Measurements from ENCODE around the gene TWSG1. TPM values are rescaled to one million over a fixed set of nuclear protein-coding genes. Genes with fewer than 3 reads are reported as not detected.

Gene TWSG1
- total and polyA plus RNA-seq, 10 of the 15 experiments (the other 5 are each of a cell fraction or from before 2014, with no cell fraction given), result 11.1 to 45.1 (median 27.7) TPM

GRCh38 chr18:9380621-9381395, 46.2 kb downstream of the TWSG1 start:
- no peak overlapping the region for H3K4me3 ChIP-seq
- no peak for DNase-seq (ENCODE audit: low read depth, low spot score)
- no peaks in the 10 kb centered on the region for H3K79me2 ChIP-seq (ENCODE audit: control insufficient read depth, insufficient read depth, low read length)
- H3K9ac ChIP-seq (ENCODE audit: control insufficient read depth, insufficient read depth, low read length), result no peak overlapping the region
- no peak overlapping the region for H3K4me2 ChIP-seq (ENCODE audit: control insufficient read depth, insufficient read depth)
- in situ Hi-C loops (cut with MboI), result no loop called here
- ATAC-seq, result no peak
- ChIA-PET CTCF (no interaction called here), RAD21 (ENCODE audit: unreplicated experiment) (interaction anchor here (0.6 kb wide), 1 partner anchor 310 kb away, joined by 3 read pairs; no protein-coding TSS in a partner anchor), POLR2A (no interaction called here), SMC1A (ENCODE audit: uncharacterized antibody, unreplicated experiment) (interaction anchor here (0.5 to 1.3 kb wide), 4 partner anchors 25 to 392 kb away, joined by 3 to 4 read pairs (median 3); no protein-coding TSS in a partner anchor)
- no peak for FAIRE-seq
- H3K27me3 ChIP-seq (replicated peaks in 1 of 2; ENCODE audit: control insufficient read depth in 2 of 2, insufficient read depth in 2 of 2, low read length in 1 of 2), result no peaks in the 10 kb centered on the region
- H3K4me1 ChIP-seq (ENCODE audit: control insufficient read depth, insufficient read depth, low read length), result no peaks in the 10 kb centered on the region
- 92% methylated on average over 4 of the region's 4 CpGs for WGBS (ENCODE audit: insufficient coverage, insufficient replicate concordance, low lambda C conversion rate, missing lambda C conversion rate)
- BruUV-seq (replicated peaks), result no TSS peak
- intact Hi-C loops (cut with micrococcal nuclease; ENCODE audit: unreplicated experiment), result no loop called here
- H4K20me1 ChIP-seq (ENCODE audit: control insufficient read depth, insufficient read depth), result no peaks in the 10 kb centered on the region
- no peak overlapping the region for H3K27ac ChIP-seq (ENCODE audit: control insufficient read depth, insufficient read depth)
- H3K9me3 ChIP-seq (replicated peaks; ENCODE audit: control insufficient read depth, insufficient read depth, low read length), result no peaks in the 10 kb centered on the region
- no peak overlapping the region for H2AFZ ChIP-seq (ENCODE audit: control insufficient read depth, low read depth, low read length)
- H3K36me3 ChIP-seq (ENCODE audit: control insufficient read depth in 2 of 2, insufficient read depth in 2 of 2, low read length in 1 of 2), result no peaks in the 10 kb centered on the region
- TF ChIP-seq ZNF622 (IDR thresholded peaks at IDR 0.05) (no peak), TAF1 (IDR thresholded peaks at IDR 0.05; ENCODE audit: borderline replicate concordance, low read depth, low read length) (no peak), RFX5 (IDR thresholded peaks at IDR 0.05; ENCODE audit: low read depth, low read length) (no peak), TBL1XR1 (IDR thresholded peaks at IDR 0.05; ENCODE audit: low read depth, low read length) (no peak), KAT2A (conservative IDR thresholded peaks at IDR 0.05; ENCODE audit: control insufficient read depth, low read depth, low read length) (no peak), ZNF217 (IDR thresholded peaks at IDR 0.05) (no peak), USF2 (IDR thresholded peaks at IDR 0.05; ENCODE audit: borderline replicate concordance, low read depth, low read length) (no peak), MTA2 (IDR thresholded peaks at IDR 0.05; ENCODE audit: low read depth) (no peak), YY1 (IDR thresholded peaks at IDR 0.05; ENCODE audit: low read depth, low read length) (no peak), HDGF (IDR thresholded peaks at IDR 0.05) (no peak), MYB (IDR thresholded peaks at IDR 0.05; ENCODE audit: borderline replicate concordance, low read depth, low read length) (no peak), ESRRA (IDR thresholded peaks at IDR 0.05; ENCODE audit: low read length) (no peak), KLF5 (IDR thresholded peaks at IDR 0.05; ENCODE audit: partially characterized antibody) (no peak), CREB1 (IDR thresholded peaks at IDR 0.05; ENCODE audit: low read depth) (no peak), IRF5 (IDR thresholded peaks at IDR 0.05; ENCODE audit: borderline replicate concordance) (no peak), ATF3 (IDR thresholded peaks at IDR 0.05; ENCODE audit: borderline replicate concordance, extremely low read depth, low read depth, low read length) (no peak)
- TF ChIP-seq, protein P1, sequence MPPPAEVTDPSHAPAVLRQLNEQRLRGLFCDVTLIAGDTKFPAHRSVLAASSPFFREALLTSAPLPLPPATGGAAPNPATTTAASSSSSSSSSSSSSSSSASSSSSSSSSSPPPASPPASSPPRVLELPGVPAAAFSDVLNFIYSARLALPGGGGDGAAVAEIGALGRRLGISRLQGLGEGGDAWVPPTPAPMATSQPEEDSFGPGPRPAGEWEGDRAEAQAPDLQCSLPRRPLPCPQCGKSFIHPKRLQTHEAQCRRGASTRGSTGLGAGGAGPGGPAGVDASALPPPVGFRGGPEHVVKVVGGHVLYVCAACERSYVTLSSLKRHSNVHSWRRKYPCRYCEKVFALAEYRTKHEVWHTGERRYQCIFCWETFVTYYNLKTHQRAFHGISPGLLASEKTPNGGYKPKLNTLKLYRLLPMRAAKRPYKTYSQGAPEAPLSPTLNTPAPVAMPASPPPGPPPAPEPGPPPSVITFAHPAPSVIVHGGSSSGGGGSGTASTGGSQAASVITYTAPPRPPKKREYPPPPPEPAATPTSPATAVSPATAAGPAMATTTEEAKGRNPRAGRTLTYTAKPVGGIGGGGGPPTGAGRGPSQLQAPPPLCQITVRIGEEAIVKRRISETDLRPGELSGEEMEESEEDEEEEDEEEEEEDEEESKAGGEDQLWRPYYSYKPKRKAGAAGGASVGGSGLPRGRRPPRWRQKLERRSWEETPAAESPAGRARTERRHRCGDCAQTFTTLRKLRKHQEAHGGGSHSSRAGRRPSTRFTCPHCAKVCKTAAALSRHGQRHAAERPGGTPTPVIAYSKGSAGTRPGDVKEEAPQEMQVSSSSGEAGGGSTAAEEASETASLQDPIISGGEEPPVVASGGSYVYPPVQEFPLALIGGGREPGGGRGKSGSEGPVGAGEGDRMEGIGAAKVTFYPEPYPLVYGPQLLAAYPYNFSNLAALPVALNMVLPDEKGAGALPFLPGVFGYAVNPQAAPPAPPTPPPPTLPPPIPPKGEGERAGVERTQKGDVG (CRISPR knock-in tag; IDR thresholded peaks at IDR 0.05), result no peak
- TF ChIP-seq, protein P2, sequence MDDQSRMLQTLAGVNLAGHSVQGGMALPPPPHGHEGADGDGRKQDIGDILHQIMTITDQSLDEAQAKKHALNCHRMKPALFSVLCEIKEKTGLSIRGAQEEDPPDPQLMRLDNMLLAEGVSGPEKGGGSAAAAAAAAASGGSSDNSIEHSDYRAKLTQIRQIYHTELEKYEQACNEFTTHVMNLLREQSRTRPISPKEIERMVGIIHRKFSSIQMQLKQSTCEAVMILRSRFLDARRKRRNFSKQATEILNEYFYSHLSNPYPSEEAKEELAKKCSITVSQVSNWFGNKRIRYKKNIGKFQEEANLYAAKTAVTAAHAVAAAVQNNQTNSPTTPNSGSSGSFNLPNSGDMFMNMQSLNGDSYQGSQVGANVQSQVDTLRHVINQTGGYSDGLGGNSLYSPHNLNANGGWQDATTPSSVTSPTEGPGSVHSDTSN (IDR thresholded peaks at IDR 0.05; ENCODE audit: insufficient replicate concordance, low read depth, low read length), result no peak
